CD4-positive, alpha-beta T cell (primary cell): ENCODE data around the gene HYI. TPM values are rescaled to one million over a fixed set of nuclear protein-coding genes. Genes with fewer than 3 reads are reported as not detected.

ENCODE experiments used
- ATAC-seq: fragments of 200-7000 bp; cut with Tn5 transposase; one replicate; pipeline ENCODE4 v1.10.0; 2022; ENCODE audit warnings: mild to moderate bottlenecking; ENCODE audit not compliant: poor library complexity
- CTCF ChIA-PET: fragments of 350-600 bp; sonication (Branson Sonifier 250); formaldehyde crosslinking; loops from one replicate; lab custom pipeline; 2021; ENCODE audit warnings: antibody characterized with exemption, inconsistent platforms; lab: Charles Lee
- POLR2A ChIA-PET: fragments of 350-600 bp; sonication (Branson Sonifier 250); formaldehyde crosslinking; loops from one replicate; lab custom pipeline; 2021; ENCODE audit warnings: antibody characterized with exemption, inconsistent platforms; lab: Charles Lee
- DNase-seq, 14 experiments: peaks; one replicate each; pipeline ENCODE4 v3.0.0-alpha.2; 2013 to 2020; ENCODE audit warnings: mixed read lengths in 2 of 14
- H3K27ac ChIP-seq, 2 donors: one replicate each; pipeline versions ENCODE4 v1.5.1 to v1.7.0; 2013; ENCODE audit warnings: low read length in 2 of 2, low read depth in 1 of 2, mild to moderate bottlenecking in 1 of 2
- H3K27me3 ChIP-seq, 2 experiments: 1 replicate in 1 of 2; 2 replicates in 1 of 2; pipeline versions ENCODE4 v1.6.1 to v1.7.0; 2013; ENCODE audit warnings: low read length in 2 of 2, control low read depth in 1 of 2, mild to moderate bottlenecking in 1 of 2, moderate library complexity in 1 of 2; ENCODE audit not compliant: insufficient read depth in 2 of 2, control insufficient read depth in 1 of 2
- H3K36me3 ChIP-seq: one replicate; pipeline ENCODE4 v1.6.1; 2013; ENCODE audit warnings: low read length, control low read depth; ENCODE audit not compliant: insufficient read depth
- H3K4me1 ChIP-seq: one replicate; pipeline ENCODE4 v1.6.1; 2013; ENCODE audit warnings: low read length, control low read depth; ENCODE audit not compliant: insufficient read depth
- H3K4me3 ChIP-seq: one replicate; pipeline ENCODE4 v1.5.1; 2013; ENCODE audit warnings: mild to moderate bottlenecking, low read length, moderate library complexity
- H3K9me3 ChIP-seq, 2 experiments: 1 replicate in 1 of 2; 2 replicates in 1 of 2; pipeline versions ENCODE4 v1.6.1 to v1.7.0; 2013; ENCODE audit warnings: low read length in 2 of 2, mild to moderate bottlenecking in 2 of 2, control low read depth in 1 of 2, moderate library complexity in 1 of 2; ENCODE audit not compliant: control insufficient read depth in 1 of 2, insufficient read depth in 1 of 2
- H3K27ac Mint-ChIP-seq: one replicate; pipeline ENCODE4 v1.8.0; 2020; ENCODE audit warnings: mixed read lengths
- H3K27me3 Mint-ChIP-seq: one replicate; pipeline ENCODE4 v1.8.0; 2021; ENCODE audit warnings: mixed read lengths
- H3K36me3 Mint-ChIP-seq: one replicate; pipeline ENCODE4 v1.8.0; 2021; ENCODE audit warnings: low read depth, mixed read lengths
- H3K4me1 Mint-ChIP-seq: one replicate; pipeline ENCODE4 v1.8.0; 2021; ENCODE audit warnings: low read depth, mixed read lengths
- H3K4me3 Mint-ChIP-seq: one replicate; pipeline ENCODE4 v1.8.0; 2020; ENCODE audit warnings: mild to moderate bottlenecking, mixed read lengths
- H3K9me3 Mint-ChIP-seq: one replicate; pipeline ENCODE4 v1.8.0; 2020; ENCODE audit warnings: mixed read lengths
- CTCF ChIP-seq: fragments of 200-600 bp; IDR thresholded peaks from one replicate; pipeline ENCODE4 v1.8.0; 2022; ENCODE audit warnings: antibody characterized with exemption, mild to moderate bottlenecking
- intact Hi-C, 2 experiments: fragments of 100-400 bp; cut with DNase I in 1 of 2; cut with micrococcal nuclease in 1 of 2; formaldehyde crosslinking; loops; one replicate each; pipeline versions ENCODE4 v1.15.1 to v1.9.0; 2023 to 2025; cut with DNase I, micrococcal nuclease
- total RNA-seq, 174 experiments: library from RNA in 2 of 174; stranded (reverse) in 2 of 174; gene quantifications; one replicate each; pipeline ENCODE4 v1.2.3 and lab custom pipeline; 2021 to 2026

Gene HYI
- total RNA-seq, 2 experiments from 2014 or later = 26.1 to 31.6 TPM

GRCh38 chr1:43491061-43491460 lies 37.3 kb upstream of the HYI start:
- H3K4me3 Mint-ChIP-seq = no peak overlapping the region
- H3K4me3 ChIP-seq = no peak overlapping the region
- H3K9me3 Mint-ChIP-seq = peaks cover 23% of the 10 kb centered on the region
- ChIA-PET CTCF (no interaction called here), POLR2A (no interaction called here)
- no peaks in the 10 kb centered on the region for H3K4me1 Mint-ChIP-seq
- no peak for TF ChIP-seq CTCF
- DNase-seq (no peak), ATAC-seq (no peak)
- no peak overlapping the region for H3K27ac Mint-ChIP-seq
- H3K27me3 ChIP-seq = peaks cover 0 to 12% of the 10 kb centered on the region in 2 experiments
- no peaks in the 10 kb centered on the region for H3K36me3 ChIP-seq
- H3K4me1 ChIP-seq = no peaks in the 10 kb centered on the region
- no peak overlapping the region for H3K27ac ChIP-seq
- H3K36me3 Mint-ChIP-seq = peaks cover 16% of the 10 kb centered on the region
- intact Hi-C loops = no loop called here
- H3K27me3 Mint-ChIP-seq = peaks cover 12% of the 10 kb centered on the region
- peaks cover 20 to 32% of the 10 kb centered on the region in 2 experiments for H3K9me3 ChIP-seq

- H3K27ac ChIP-seq = no peak overlapping the region
- no peak for TF ChIP-seq CTCF
- H3K4me1 ChIP-seq = no peaks in the 10 kb centered on the region
- Mint-ChIP-seq H3K9me3 (peaks cover 23% of the 10 kb centered on the region), H3K36me3 (peaks cover 16% of the 10 kb centered on the region), H3K27ac (no peak overlapping the region), H3K27me3 (peaks cover 8% of the 10 kb centered on the region), H3K4me1 (no peaks in the 10 kb centered on the region), H3K4me3 (no peak overlapping the region)
- ATAC-seq = no peak
- H3K27me3 ChIP-seq = peaks cover 0 to 5% of the 10 kb centered on the region in 2 experiments
- peaks cover 20 to 32% of the 10 kb centered on the region in 2 experiments for H3K9me3 ChIP-seq
- intact Hi-C loops = no loop called here
- POLR2A ChIA-PET = no interaction called here
- CTCF ChIA-PET = no interaction called here
- no peak overlapping the region for H3K4me3 ChIP-seq
- no peak for DNase-seq
- no peaks in the 10 kb centered on the region for H3K36me3 ChIP-seq
Observed at GRCh38 chr1:43488165-43488564, 34.4 kb upstream of the HYI start.

- TF ChIP-seq CTCF = no peak
- ChIA-PET POLR2A (no interaction called here), CTCF (no interaction called here)
- H3K9me3 ChIP-seq = peaks cover 13% of the 10 kb centered on the region in 2 experiments
- H3K27ac Mint-ChIP-seq = no peak overlapping the region
- H3K4me3 Mint-ChIP-seq = no peak overlapping the region
- DNase-seq = no peak
- no peaks in the 10 kb centered on the region for H3K27me3 ChIP-seq
- no peaks in the 10 kb centered on the region for H3K4me1 Mint-ChIP-seq
- no peaks in the 10 kb centered on the region for H3K4me1 ChIP-seq
- H3K36me3 ChIP-seq = no peaks in the 10 kb centered on the region
- peaks cover 6% of the 10 kb centered on the region for H3K27me3 Mint-ChIP-seq
- intact Hi-C loops = no loop called here
- H3K36me3 Mint-ChIP-seq = peaks cover 9% of the 10 kb centered on the region
- no peak overlapping the region for H3K27ac ChIP-seq
- no peak overlapping the region for H3K4me3 ChIP-seq
- no peak for ATAC-seq
- H3K9me3 Mint-ChIP-seq = peaks cover 9% of the 10 kb centered on the region
Observed at GRCh38 chr1:43484367-43484766, 30.6 kb upstream of the HYI start.
